Measurements from ENCODE around the gene POLE. TPM values are rescaled to one million over a fixed set of nuclear protein-coding genes. Genes with fewer than 3 reads are reported as not detected.

The POLE gene
- total RNA-seq, 1 experiment from 2014 or later: 147 TPM

- Histone ChIP-seq H3K9me3 (ENCODE audit: control insufficient read depth, low read depth, low read length) (no peaks in the 10 kb centered on the region), H2BK20ac (ENCODE audit: low read depth, low read length, poor library complexity, severe bottlenecking) (no peak overlapping the region), H2BK15ac (ENCODE audit: low read depth, low read length) (no peak overlapping the region), H3K56ac (ENCODE audit: insufficient read length, low read depth, low read length) (no peak overlapping the region), H3K23me2 (ENCODE audit: insufficient read length, low read depth, low read length, poor library complexity, severe bottlenecking) (no peaks in the 10 kb centered on the region), H2BK5ac (ENCODE audit: insufficient read length, low read length) (no peak overlapping the region), H3K4ac (ENCODE audit: low read depth, low read length) (no peak overlapping the region), H3K27me3 (ENCODE audit: insufficient read depth, low read length) (no peaks in the 10 kb centered on the region), H2AK5ac (ENCODE audit: insufficient read length, low read length) (no peak overlapping the region), H3K4me1 (ENCODE audit: insufficient read depth, low read length) (no peaks in the 10 kb centered on the region), H4K5ac (ENCODE audit: insufficient read length, low read depth, low read length) (no peak overlapping the region), H3K14ac (ENCODE audit: insufficient read depth, low read length) (no peak overlapping the region), H3K4me2 (ENCODE audit: insufficient read depth, insufficient read length, low read length) (no peak overlapping the region), H4K8ac (replicated peaks; ENCODE audit: insufficient read length, low read depth, low read length) (no peak overlapping the region), H3K9ac (ENCODE audit: extremely low read depth, insufficient read length, low read length) (no peak overlapping the region), H4K20me1 (ENCODE audit: control insufficient read depth, insufficient read depth, insufficient read length) (no peaks in the 10 kb centered on the region), H3K27ac (ENCODE audit: insufficient read length, low read depth, low read length) (no peak overlapping the region), H3K18ac (ENCODE audit: insufficient read length, low read depth, low read length) (no peak overlapping the region), H2BK12ac (ENCODE audit: insufficient read length, low read depth, low read length) (no peak overlapping the region), H4K91ac (ENCODE audit: insufficient read length, low read depth, low read length) (no peak overlapping the region), H2AFZ (ENCODE audit: low read length) (no peak overlapping the region), H3K79me1 (ENCODE audit: insufficient read depth, low read depth, low read length, poor library complexity, severe bottlenecking) (no peaks in the 10 kb centered on the region), H3K79me2 (ENCODE audit: insufficient read depth, low read length) (no peaks in the 10 kb centered on the region), H3K23ac (ENCODE audit: insufficient read length, low read depth, low read length) (no peak overlapping the region), H3T11ph (ENCODE audit: low read length) (no peak overlapping the region), H2BK120ac (ENCODE audit: low read depth, low read length, poor library complexity, severe bottlenecking) (no peak overlapping the region)
- peak; percentile 74 for TF ChIP-seq CTCF (conservative IDR thresholded peaks at IDR 0.05)
- Mint-ChIP-seq H3K9me3 (no peaks in the 10 kb centered on the region), H3K4me3 (no peak overlapping the region), H3K27ac (peak overlapping the region; percentile 5 to 60 (median 34); a peak in 4 of 7 replicates), H3K36me3 (ENCODE audit: insufficient read depth in 1 of 3, low read depth in 3 of 3) (peaks cover 58 to 97% (median 89%) of the 10 kb centered on the region in 3 experiments; a peak in 6 of 7 replicates), H3K4me1 (peaks cover 0 to 6% of the 10 kb centered on the region in 2 experiments; a peak in 3 of 4 replicates), H3K27me3 (ENCODE audit: low read depth) (no peaks in the 10 kb centered on the region)
- no CpG with 5 or more reads among the region's 25 CpGs for WGBS (ENCODE audit: extremely low coverage, insufficient read length, low lambda C conversion rate)
- peak; percentile 64 for DNase-seq
Observed at GRCh38 chr12:132638541-132639408, 48.4 kb downstream of the POLE start.

All from H9 (cell line).